ENCODE measurements around the gene KMT2C.

DNA sequence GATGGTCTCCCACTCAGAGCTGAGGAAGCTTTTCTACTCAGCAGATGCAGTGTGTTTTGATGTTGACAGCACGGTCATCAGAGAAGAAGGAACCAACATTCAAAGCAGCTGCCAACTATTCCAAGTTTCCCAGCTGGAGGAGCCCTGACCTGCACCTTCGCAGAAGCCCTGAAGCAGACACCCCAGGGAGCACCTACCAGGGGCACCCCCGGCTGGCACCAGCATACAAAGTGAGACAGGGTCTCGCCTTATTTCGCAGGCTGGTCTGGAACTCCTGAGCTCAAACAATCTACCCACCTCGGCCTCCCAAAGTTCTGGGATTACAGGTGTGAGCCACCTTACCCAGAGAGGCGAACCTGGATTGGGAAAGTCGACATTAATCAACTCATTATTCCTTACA lies 68.6 kb downstream of the KMT2C start:
- TF ChIP-seq, protein P1, sequence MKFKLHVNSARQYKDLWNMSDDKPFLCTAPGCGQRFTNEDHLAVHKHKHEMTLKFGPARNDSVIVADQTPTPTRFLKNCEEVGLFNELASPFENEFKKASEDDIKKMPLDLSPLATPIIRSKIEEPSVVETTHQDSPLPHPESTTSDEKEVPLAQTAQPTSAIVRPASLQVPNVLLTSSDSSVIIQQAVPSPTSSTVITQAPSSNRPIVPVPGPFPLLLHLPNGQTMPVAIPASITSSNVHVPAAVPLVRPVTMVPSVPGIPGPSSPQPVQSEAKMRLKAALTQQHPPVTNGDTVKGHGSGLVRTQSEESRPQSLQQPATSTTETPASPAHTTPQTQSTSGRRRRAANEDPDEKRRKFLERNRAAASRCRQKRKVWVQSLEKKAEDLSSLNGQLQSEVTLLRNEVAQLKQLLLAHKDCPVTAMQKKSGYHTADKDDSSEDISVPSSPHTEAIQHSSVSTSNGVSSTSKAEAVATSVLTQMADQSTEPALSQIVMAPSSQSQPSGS (CRISPR knock-in tag; IDR thresholded peaks at IDR 0.05; ENCODE audit: borderline replicate concordance, low read depth) = no peak
- TF ChIP-seq, protein P2, sequence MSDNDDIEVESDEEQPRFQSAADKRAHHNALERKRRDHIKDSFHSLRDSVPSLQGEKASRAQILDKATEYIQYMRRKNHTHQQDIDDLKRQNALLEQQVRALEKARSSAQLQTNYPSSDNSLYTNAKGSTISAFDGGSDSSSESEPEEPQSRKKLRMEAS (CRISPR knock-in tag; IDR thresholded peaks at IDR 0.05) = no peak
- TF ChIP-seq, protein P3, sequence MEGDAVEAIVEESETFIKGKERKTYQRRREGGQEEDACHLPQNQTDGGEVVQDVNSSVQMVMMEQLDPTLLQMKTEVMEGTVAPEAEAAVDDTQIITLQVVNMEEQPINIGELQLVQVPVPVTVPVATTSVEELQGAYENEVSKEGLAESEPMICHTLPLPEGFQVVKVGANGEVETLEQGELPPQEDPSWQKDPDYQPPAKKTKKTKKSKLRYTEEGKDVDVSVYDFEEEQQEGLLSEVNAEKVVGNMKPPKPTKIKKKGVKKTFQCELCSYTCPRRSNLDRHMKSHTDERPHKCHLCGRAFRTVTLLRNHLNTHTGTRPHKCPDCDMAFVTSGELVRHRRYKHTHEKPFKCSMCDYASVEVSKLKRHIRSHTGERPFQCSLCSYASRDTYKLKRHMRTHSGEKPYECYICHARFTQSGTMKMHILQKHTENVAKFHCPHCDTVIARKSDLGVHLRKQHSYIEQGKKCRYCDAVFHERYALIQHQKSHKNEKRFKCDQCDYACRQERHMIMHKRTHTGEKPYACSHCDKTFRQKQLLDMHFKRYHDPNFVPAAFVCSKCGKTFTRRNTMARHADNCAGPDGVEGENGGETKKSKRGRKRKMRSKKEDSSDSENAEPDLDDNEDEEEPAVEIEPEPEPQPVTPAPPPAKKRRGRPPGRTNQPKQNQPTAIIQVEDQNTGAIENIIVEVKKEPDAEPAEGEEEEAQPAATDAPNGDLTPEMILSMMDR (IDR thresholded peaks at IDR 0.05) = no peak
- TF ChIP-seq, protein P4, sequence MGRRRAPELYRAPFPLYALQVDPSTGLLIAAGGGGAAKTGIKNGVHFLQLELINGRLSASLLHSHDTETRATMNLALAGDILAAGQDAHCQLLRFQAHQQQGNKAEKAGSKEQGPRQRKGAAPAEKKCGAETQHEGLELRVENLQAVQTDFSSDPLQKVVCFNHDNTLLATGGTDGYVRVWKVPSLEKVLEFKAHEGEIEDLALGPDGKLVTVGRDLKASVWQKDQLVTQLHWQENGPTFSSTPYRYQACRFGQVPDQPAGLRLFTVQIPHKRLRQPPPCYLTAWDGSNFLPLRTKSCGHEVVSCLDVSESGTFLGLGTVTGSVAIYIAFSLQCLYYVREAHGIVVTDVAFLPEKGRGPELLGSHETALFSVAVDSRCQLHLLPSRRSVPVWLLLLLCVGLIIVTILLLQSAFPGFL (CRISPR knock-in tag; IDR thresholded peaks at IDR 0.05; ENCODE audit: borderline replicate concordance) = no peak
- TF ChIP-seq NR1H2 (CRISPR knock-in tag; IDR thresholded peaks at IDR 0.05) (no peak), CREM (CRISPR knock-in tag; IDR thresholded peaks at IDR 0.05) (no peak), FOXK1 (CRISPR knock-in tag; IDR thresholded peaks at IDR 0.05) (no peak)
- TF ChIP-seq, protein P5, sequence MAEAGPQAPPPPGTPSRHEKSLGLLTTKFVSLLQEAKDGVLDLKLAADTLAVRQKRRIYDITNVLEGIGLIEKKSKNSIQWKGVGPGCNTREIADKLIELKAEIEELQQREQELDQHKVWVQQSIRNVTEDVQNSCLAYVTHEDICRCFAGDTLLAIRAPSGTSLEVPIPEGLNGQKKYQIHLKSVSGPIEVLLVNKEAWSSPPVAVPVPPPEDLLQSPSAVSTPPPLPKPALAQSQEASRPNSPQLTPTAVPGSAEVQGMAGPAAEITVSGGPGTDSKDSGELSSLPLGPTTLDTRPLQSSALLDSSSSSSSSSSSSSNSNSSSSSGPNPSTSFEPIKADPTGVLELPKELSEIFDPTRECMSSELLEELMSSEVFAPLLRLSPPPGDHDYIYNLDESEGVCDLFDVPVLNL (CRISPR knock-in tag; IDR thresholded peaks at IDR 0.05; ENCODE audit: borderline replicate concordance, low read depth) = no peak
- TF ChIP-seq, protein P6, sequence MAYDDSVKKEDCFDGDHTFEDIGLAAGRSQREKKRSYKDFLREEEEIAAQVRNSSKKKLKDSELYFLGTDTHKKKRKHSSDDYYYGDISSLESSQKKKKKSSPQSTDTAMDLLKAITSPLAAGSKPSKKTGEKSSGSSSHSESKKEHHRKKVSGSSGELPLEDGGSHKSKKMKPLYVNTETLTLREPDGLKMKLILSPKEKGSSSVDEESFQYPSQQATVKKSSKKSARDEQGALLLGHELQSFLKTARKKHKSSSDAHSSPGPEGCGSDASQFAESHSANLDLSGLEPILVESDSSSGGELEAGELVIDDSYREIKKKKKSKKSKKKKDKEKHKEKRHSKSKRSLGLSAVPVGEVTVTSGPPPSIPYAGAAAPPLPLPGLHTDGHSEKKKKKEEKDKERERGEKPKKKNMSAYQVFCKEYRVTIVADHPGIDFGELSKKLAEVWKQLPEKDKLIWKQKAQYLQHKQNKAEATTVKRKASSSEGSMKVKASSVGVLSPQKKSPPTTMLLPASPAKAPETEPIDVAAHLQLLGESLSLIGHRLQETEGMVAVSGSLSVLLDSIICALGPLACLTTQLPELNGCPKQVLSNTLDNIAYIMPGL (CRISPR knock-in tag; IDR thresholded peaks at IDR 0.05) = no peak
- TF ChIP-seq, protein P7, sequence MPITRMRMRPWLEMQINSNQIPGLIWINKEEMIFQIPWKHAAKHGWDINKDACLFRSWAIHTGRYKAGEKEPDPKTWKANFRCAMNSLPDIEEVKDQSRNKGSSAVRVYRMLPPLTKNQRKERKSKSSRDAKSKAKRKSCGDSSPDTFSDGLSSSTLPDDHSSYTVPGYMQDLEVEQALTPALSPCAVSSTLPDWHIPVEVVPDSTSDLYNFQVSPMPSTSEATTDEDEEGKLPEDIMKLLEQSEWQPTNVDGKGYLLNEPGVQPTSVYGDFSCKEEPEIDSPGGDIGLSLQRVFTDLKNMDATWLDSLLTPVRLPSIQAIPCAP (CRISPR knock-in tag; IDR thresholded peaks at IDR 0.05) = no peak
